ENCODE measurements around the gene PRKAG2. TPM values are rescaled to one million over a fixed set of nuclear protein-coding genes. Genes with fewer than 3 reads are reported as not detected.

Gene PRKAG2
- total RNA-seq, 1 donor = 42.7 TPM

- Histone ChIP-seq H3K27me3 (ENCODE audit: insufficient read depth, low read length) (no peaks in the 10 kb centered on the region), H3K4me1 (ENCODE audit: insufficient read depth, low read length) (no peaks in the 10 kb centered on the region), H3K9me3 (ENCODE audit: low read depth, low read length) (no peaks in the 10 kb centered on the region), H3K4me3 (ENCODE audit: low read length) (no peak overlapping the region)
Measured at GRCh38 chr7:151611878-151612277, 265.0 kb downstream of the PRKAG2 start.

GRCh38 chr7:151611041-151611440 lies 265.9 kb downstream of the PRKAG2 start:
- Histone ChIP-seq H3K27me3 (ENCODE audit: insufficient read depth, low read length) (no peaks in the 10 kb centered on the region), H3K9me3 (ENCODE audit: low read depth, low read length) (no peaks in the 10 kb centered on the region), H3K4me3 (ENCODE audit: low read length) (no peak overlapping the region), H3K4me1 (ENCODE audit: insufficient read depth, low read length) (no peaks in the 10 kb centered on the region)

GRCh38 chr7:151608031-151608551 lies 268.8 kb downstream of the PRKAG2 start:
- H3K9me3 ChIP-seq (ENCODE audit: low read depth, low read length) = no peaks in the 10 kb centered on the region
- H3K4me1 ChIP-seq (ENCODE audit: insufficient read depth, low read length) = no peaks in the 10 kb centered on the region
- H3K4me3 ChIP-seq (ENCODE audit: low read length) = no peak overlapping the region
- H3K27me3 ChIP-seq (ENCODE audit: insufficient read depth, low read length) = no peaks in the 10 kb centered on the region

GRCh38 chr7:151607464-151607867 lies 269.4 kb downstream of the PRKAG2 start:
- no peaks in the 10 kb centered on the region for H3K27me3 ChIP-seq (ENCODE audit: insufficient read depth, low read length)
- no peaks in the 10 kb centered on the region for H3K4me1 ChIP-seq (ENCODE audit: insufficient read depth, low read length)
- no peak overlapping the region for H3K4me3 ChIP-seq (ENCODE audit: low read length)
- H3K9me3 ChIP-seq (ENCODE audit: low read depth, low read length) = no peaks in the 10 kb centered on the region

- Histone ChIP-seq H3K9me3 (ENCODE audit: low read depth, low read length) (no peaks in the 10 kb centered on the region), H3K4me1 (ENCODE audit: insufficient read depth, low read length) (no peaks in the 10 kb centered on the region), H3K4me3 (ENCODE audit: low read length) (no peak overlapping the region), H3K27me3 (ENCODE audit: insufficient read depth, low read length) (no peaks in the 10 kb centered on the region)
Measured at GRCh38 chr7:151603951-151604350, 273.0 kb downstream of the PRKAG2 start.

- no peaks in the 10 kb centered on the region for H3K4me1 ChIP-seq (ENCODE audit: insufficient read depth, low read length)
- H3K27me3 ChIP-seq (ENCODE audit: insufficient read depth, low read length) = no peaks in the 10 kb centered on the region
- no peak overlapping the region for H3K4me3 ChIP-seq (ENCODE audit: low read length)
- no peaks in the 10 kb centered on the region for H3K9me3 ChIP-seq (ENCODE audit: low read depth, low read length)
Measured at GRCh38 chr7:151601521-151602305, 275.2 kb downstream of the PRKAG2 start.

GRCh38 chr7:151600331-151600730 lies 276.6 kb downstream of the PRKAG2 start:
- no peaks in the 10 kb centered on the region for H3K27me3 ChIP-seq (ENCODE audit: insufficient read depth, low read length)
- H3K4me1 ChIP-seq (ENCODE audit: insufficient read depth, low read length) = no peaks in the 10 kb centered on the region
- H3K4me3 ChIP-seq (ENCODE audit: low read length) = no peak overlapping the region
- H3K9me3 ChIP-seq (ENCODE audit: low read depth, low read length) = no peaks in the 10 kb centered on the region

GRCh38 chr7:151599401-151600227 lies 277.3 kb downstream of the PRKAG2 start:
- no peak overlapping the region for H3K4me3 ChIP-seq (ENCODE audit: low read length)
- no peaks in the 10 kb centered on the region for H3K27me3 ChIP-seq (ENCODE audit: insufficient read depth, low read length)
- no peaks in the 10 kb centered on the region for H3K4me1 ChIP-seq (ENCODE audit: insufficient read depth, low read length)
- no peaks in the 10 kb centered on the region for H3K9me3 ChIP-seq (ENCODE audit: low read depth, low read length)

- Histone ChIP-seq H3K9me3 (ENCODE audit: low read depth, low read length) (no peaks in the 10 kb centered on the region), H3K4me3 (ENCODE audit: low read length) (no peak overlapping the region), H3K4me1 (ENCODE audit: insufficient read depth, low read length) (no peaks in the 10 kb centered on the region), H3K27me3 (ENCODE audit: insufficient read depth, low read length) (no peaks in the 10 kb centered on the region)
Measured at GRCh38 chr7:151597541-151598444, 279.1 kb downstream of the PRKAG2 start.

GRCh38 chr7:151595702-151596350 lies 281.1 kb downstream of the PRKAG2 start:
- no peaks in the 10 kb centered on the region for H3K27me3 ChIP-seq (ENCODE audit: insufficient read depth, low read length)
- no peaks in the 10 kb centered on the region for H3K9me3 ChIP-seq (ENCODE audit: low read depth, low read length)
- no peak overlapping the region for H3K4me3 ChIP-seq (ENCODE audit: low read length)
- no peaks in the 10 kb centered on the region for H3K4me1 ChIP-seq (ENCODE audit: insufficient read depth, low read length)

- no peaks in the 10 kb centered on the region for H3K9me3 ChIP-seq (ENCODE audit: low read depth, low read length)
- H3K4me3 ChIP-seq (ENCODE audit: low read length) = no peak overlapping the region
- H3K27me3 ChIP-seq (ENCODE audit: insufficient read depth, low read length) = no peaks in the 10 kb centered on the region
- no peaks in the 10 kb centered on the region for H3K4me1 ChIP-seq (ENCODE audit: insufficient read depth, low read length)
Measured at GRCh38 chr7:151592868-151593486, 283.9 kb downstream of the PRKAG2 start.

- Histone ChIP-seq H3K4me1 (ENCODE audit: insufficient read depth, low read length) (no peaks in the 10 kb centered on the region), H3K9me3 (ENCODE audit: low read depth, low read length) (no peaks in the 10 kb centered on the region), H3K4me3 (ENCODE audit: low read length) (no peak overlapping the region), H3K27me3 (ENCODE audit: insufficient read depth, low read length) (no peaks in the 10 kb centered on the region)
Measured at GRCh38 chr7:151592330-151592729, 284.6 kb downstream of the PRKAG2 start.

GRCh38 chr7:151591866-151592265 lies 285.0 kb downstream of the PRKAG2 start:
- Histone ChIP-seq H3K9me3 (ENCODE audit: low read depth, low read length) (no peaks in the 10 kb centered on the region), H3K27me3 (ENCODE audit: insufficient read depth, low read length) (no peaks in the 10 kb centered on the region), H3K4me3 (ENCODE audit: low read length) (no peak overlapping the region), H3K4me1 (ENCODE audit: insufficient read depth, low read length) (no peaks in the 10 kb centered on the region)

Measured in mononuclear cell (primary cell).